K562 (cell line): Measurements from ENCODE around the gene PIP4K2A. TPM values are rescaled to one million over a fixed set of nuclear protein-coding genes. Genes with fewer than 3 reads are reported as not detected.

Experiments used
- ATAC-seq: fragments of 200-7000 bp; cut with Tn5 transposase; 3 replicates; pipeline ENCODE4 v1.9.1; 2020; ENCODE audit warnings: moderate library complexity
- BruUV-seq: library from RNA; stranded (reverse); fragments of 400-500 nt; replicated peaks from 2 replicates; lab custom pipeline; 2021; lab: Mats Ljungman, UMichigan
- CTCF ChIA-PET: fragments of 300-600 bp; formaldehyde crosslinking; extraction: SDS; loops from one replicate; lab custom pipeline; 2021; ENCODE audit warnings: low intra/inter-chr PET ratio; lab: Yijun Ruan, JAX
- POLR2A ChIA-PET: fragments of 300-600, 350-650 bp; sonication (Branson Sonifier 250); formaldehyde crosslinking; extraction: SDS; loops from one replicate; lab custom pipeline; 2021; ENCODE audit warnings: antibody characterized with exemption, inconsistent platforms; lab: Yijun Ruan, JAX
- DNase-seq, 4 experiments: peaks; one replicate each; pipeline versions ENCODE4 v3.0.0 to v3.0.0-alpha.2; 2011 to 2018; ENCODE audit warnings: low spot score in 3 of 4, mixed read lengths in 3 of 4; ENCODE audit errors: extremely low read depth in 1 of 4
- FAIRE-seq: peaks from 2 replicates; lab custom pipeline; 2011; peaks lifted over from hg19 to GRCh38; lab: Jason Lieb, UNC
- H2AFZ ChIP-seq: 2 replicates; pipeline ENCODE4 v1.6.0; 2011; ENCODE audit warnings: low read depth, low read length, control low read depth, inconsistent platforms
- H3K27ac ChIP-seq: fragments of 200-600 bp; 3 replicates; pipeline ENCODE4 v1.8.0; 2011; ENCODE audit warnings: low read depth, mild to moderate bottlenecking, control low read depth, inconsistent platforms, low read length, moderate library complexity, mixed read lengths; ENCODE audit errors: extremely low read depth
- H3K27me3 ChIP-seq, 2 experiments: fragments of 300-600 bp in 1 of 2; 2 replicates in 1 of 2; 3 replicates in 1 of 2; pipeline versions ENCODE4 v1.6.0 to v1.8.0; 2011; ENCODE audit warnings: inconsistent platforms in 2 of 2, low read length in 2 of 2, mild to moderate bottlenecking in 1 of 2, mixed read lengths in 1 of 2, moderate library complexity in 1 of 2; ENCODE audit not compliant: control insufficient read depth in 2 of 2, insufficient read depth in 2 of 2
- H3K36me3 ChIP-seq: fragments of 300-600 bp; 3 replicates; pipeline ENCODE4 v1.8.0; 2011; ENCODE audit warnings: mild to moderate bottlenecking, low read length, inconsistent platforms; ENCODE audit not compliant: control insufficient read depth, insufficient read depth
- H3K4me1 ChIP-seq, 2 experiments: fragments of 200-600 bp in 1 of 2; replicated peaks in 1 of 2; 2 replicates in 1 of 2; 3 replicates in 1 of 2; pipeline versions ENCODE4 v1.5.1 to v1.8.0; 2011; ENCODE audit warnings: inconsistent platforms in 2 of 2, low read length in 2 of 2, mild to moderate bottlenecking in 1 of 2, mixed read lengths in 1 of 2, moderate library complexity in 1 of 2; ENCODE audit not compliant: control insufficient read depth in 2 of 2, insufficient read depth in 2 of 2
- H3K4me2 ChIP-seq: 2 replicates; pipeline ENCODE4 v1.6.1; 2011; ENCODE audit warnings: low read length, control low read depth, inconsistent platforms, mixed read lengths; ENCODE audit not compliant: insufficient read depth
- H3K4me3 ChIP-seq: fragments of 200-600 bp; sonication (generic), shearing (Covaris generic); 2 replicates; pipeline ENCODE4 v1.5.1; 2016; ENCODE audit warnings: control low read depth, inconsistent platforms
- H3K79me2 ChIP-seq: fragments of 200-600 bp; 3 replicates; pipeline ENCODE4 v1.8.0; 2011; ENCODE audit warnings: low read length, inconsistent platforms; ENCODE audit not compliant: control insufficient read depth, insufficient read depth
- H3K9ac ChIP-seq, 2 experiments: 2 replicates each; pipeline versions ENCODE4 v1.6.0 to v1.6.1; 2011; ENCODE audit warnings: low read depth in 2 of 2, low read length in 2 of 2, control low read depth in 1 of 2, inconsistent platforms in 1 of 2, mild to moderate bottlenecking in 1 of 2, mixed read lengths in 1 of 2; ENCODE audit not compliant: insufficient read depth in 1 of 2
- H3K9me1 ChIP-seq: one replicate; pipeline ENCODE4 v1.6.0; 2011; ENCODE audit warnings: inconsistent platforms, mild to moderate bottlenecking, low read length, moderate library complexity; ENCODE audit not compliant: control insufficient read depth, insufficient read depth
- H3K9me3 ChIP-seq: replicated peaks from 2 replicates; pipeline ENCODE4 v1.5.1; 2011; ENCODE audit warnings: low read depth, low read length, inconsistent platforms; ENCODE audit not compliant: control insufficient read depth, insufficient read depth
- H4K20me1 ChIP-seq: replicated peaks from 2 replicates; pipeline ENCODE4 v1.6.1; 2011; ENCODE audit warnings: low read length, inconsistent platforms, mixed read lengths; ENCODE audit not compliant: control insufficient read depth, insufficient read depth
- CBX2 ChIP-seq: fragments of 200-600 bp; sonication (generic); IDR thresholded peaks from one replicate; pipeline ENCODE4 v1.6.1; 2012; ENCODE audit warnings: mild to moderate bottlenecking, low read length, inconsistent platforms; ENCODE audit not compliant: insufficient read depth, poor library complexity, severe bottlenecking
- ETV1 ChIP-seq: fragments of 450-650 bp; conservative IDR thresholded peaks from 2 replicates; pipeline ENCODE4 v1.6.1; 2016; ENCODE audit warnings: missing genetic modification characterization, control low read depth, low read depth, missing compliant biosample characterization
- MCM7 ChIP-seq, 2 experiments: fragments of 450-650 bp; IDR thresholded peaks; 2 replicates each; pipeline ENCODE4 v1.6.1; 2016 to 2018
- MYNN ChIP-seq, 2 experiments: sonication (generic); formaldehyde crosslinking in 1 of 2; IDR thresholded peaks; 2 replicates each; pipeline versions ENCODE4 v1.5.0 to v1.6.1; 2016 to 2020; ENCODE audit warnings: antibody characterized with exemption in 1 of 2, missing genetic modification reagents in 1 of 2
- PHF8 ChIP-seq: fragments of 200-600 bp; sonication (generic); IDR thresholded peaks from 2 replicates; pipeline ENCODE4 v1.6.1; 2012; ENCODE audit warnings: mixed run types, mild to moderate bottlenecking, inconsistent platforms, low read length, moderate library complexity, borderline replicate concordance
- ZNF197 ChIP-seq: fragments of 200-800 bp; sonication (Bioruptor generic); IDR thresholded peaks from 2 replicates; pipeline ENCODE4 v1.6.1; 2016; ENCODE audit warnings: low read depth, missing genetic modification characterization, missing compliant biosample characterization
- WGBS: fragments of 100-300 bp; shearing (Covaris generic); methylation state at CpG from one replicate; pipeline ENCODE4 v1.1.6; 2016; ENCODE audit warnings: low coverage, mixed read lengths; ENCODE audit not compliant: insufficient coverage; ENCODE audit errors: missing lambda C conversion rate; 5-methylcytosine and 5-hydroxymethylcytosine counted together
- in situ Hi-C: fragments of 300-500 bp; cut with MboI; formaldehyde crosslinking; loops from 4 replicates; pipeline ENCODE4 v1.15.0; 2018; ENCODE audit warnings: inconsistent platforms, mixed read lengths
- intact Hi-C: fragments of 100-400 bp; cut with micrococcal nuclease; formaldehyde crosslinking; loops from 2 replicates; pipeline ENCODE4 v1.14.2; 2022
- polyA plus RNA-seq, 8 experiments: library from polyadenylated mRNA; depleted of rRNA in 4 of 8; stranded (reverse) in 5 of 8; unstranded in 3 of 8; fragments of >200 nt; fragmentation: Nextera tagmentation in 2 of 8; fragmentation: Illumina TruSeq in 1 of 8; extraction: Ambion mirVana in 2 of 8; extraction: Trizol in 1 of 8; gene quantifications; 2 replicates each; pipeline versions ENCODE4 v1.2.1 to v1.2.3, GENCODE V29; 2011 to 2014; ENCODE audit warnings: inconsistent platforms in 1 of 8, missing spikeins in 1 of 8
- total RNA-seq, 7 experiments: library from RNA; depleted of rRNA in 6 of 7; stranded (reverse); fragments of >200 nt in 6 of 7; fragmentation: Illumina TruSeq in 2 of 7; extraction: Trizol in 2 of 7; gene quantifications; 2 replicates each; pipeline versions ENCODE4 v1.2.1 to v1.2.3, GENCODE V29; 2011 to 2021; ENCODE audit warnings: low replicate concordance in 1 of 7
- TF ChIP-seq, protein P1 (sequence below): fragments of 450-650 bp; formaldehyde crosslinking; IDR thresholded peaks from 2 replicates; pipeline ENCODE4 v1.4.0; 2020; ENCODE audit warnings: mild to moderate bottlenecking, moderate library complexity
- TF ChIP-seq, protein P2 (sequence below): sonication (generic); formaldehyde crosslinking; IDR thresholded peaks from 2 replicates; pipeline ENCODE4 v1.8.0; 2022; ENCODE audit warnings: mild to moderate bottlenecking, missing genetic modification reagents, borderline replicate concordance
- TF ChIP-seq, protein P3 (sequence below): fragments of 450-650 bp; formaldehyde crosslinking; conservative IDR thresholded peaks from 2 replicates; pipeline ENCODE4 v1.4.0; 2022; ENCODE audit warnings: mild to moderate bottlenecking, missing genetic modification characterization

Gene PIP4K2A
- total and polyA plus RNA-seq, 9 of the 15 experiments (the other 6 are each of a cell fraction or from before 2014, with no cell fraction given) = 35.6 to 117 (median 71.9) TPM

DNA sequence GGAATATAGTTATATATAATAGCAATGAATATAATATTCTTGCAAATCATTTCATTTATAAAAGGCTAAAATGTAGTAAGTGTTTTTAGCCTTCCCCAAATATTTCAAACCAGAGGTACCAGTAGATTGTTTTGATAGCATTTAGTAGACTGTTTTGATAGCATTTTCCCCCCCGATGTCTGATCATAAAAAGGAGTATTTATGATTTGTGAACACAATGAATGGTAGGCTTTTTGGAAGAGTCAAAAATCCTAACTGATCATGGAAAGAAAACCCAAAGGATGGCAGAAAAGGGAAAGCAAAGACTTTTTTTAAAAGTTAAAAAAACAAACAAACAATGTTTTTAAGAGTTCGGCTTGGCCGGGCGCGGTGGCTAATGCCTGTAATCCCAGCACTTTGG is 152.5 kb downstream of the PIP4K2A start:
- no peak overlapping the region for H3K27ac ChIP-seq
- no peaks in the 10 kb centered on the region for H4K20me1 ChIP-seq
- FAIRE-seq = no peak
- no peak for TF ChIP-seq ETV1 (tag)
- no peak for TF ChIP-seq MYNN (IDR thresholded peaks at IDR 0.05)
- TF ChIP-seq MYNN (CRISPR knock-in tag; IDR thresholded peaks at IDR 0.05) = no peak
- TF ChIP-seq, protein P1, sequence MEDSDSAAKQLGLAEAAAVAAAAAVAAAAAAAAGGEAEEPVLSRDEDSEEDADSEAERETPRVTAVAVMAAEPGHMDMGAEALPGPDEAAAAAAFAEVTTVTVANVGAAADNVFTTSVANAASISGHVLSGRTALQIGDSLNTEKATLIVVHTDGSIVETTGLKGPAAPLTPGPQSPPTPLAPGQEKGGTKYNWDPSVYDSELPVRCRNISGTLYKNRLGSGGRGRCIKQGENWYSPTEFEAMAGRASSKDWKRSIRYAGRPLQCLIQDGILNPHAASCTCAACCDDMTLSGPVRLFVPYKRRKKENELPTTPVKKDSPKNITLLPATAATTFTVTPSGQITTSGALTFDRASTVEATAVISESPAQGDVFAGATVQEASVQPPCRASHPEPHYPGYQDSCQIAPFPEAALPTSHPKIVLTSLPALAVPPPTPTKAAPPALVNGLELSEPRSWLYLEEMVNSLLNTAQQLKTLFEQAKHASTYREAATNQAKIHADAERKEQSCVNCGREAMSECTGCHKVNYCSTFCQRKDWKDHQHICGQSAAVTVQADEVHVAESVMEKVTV (CRISPR knock-in tag) = no peak
- TF ChIP-seq, all 486 proteins: peak for 0
- no peaks in the 10 kb centered on the region for H3K9me1 ChIP-seq
- in situ Hi-C loops = no loop called here
- intact Hi-C loops = no loop called here
- H3K27me3 ChIP-seq = no peaks in the 10 kb centered on the region
- CTCF ChIA-PET = no interaction called here
- 94% methylated on average over 5 of the region's 5 CpGs for WGBS
- no peak overlapping the region for H3K4me3 ChIP-seq
- no peak for ATAC-seq
- no peak for DNase-seq
- BruUV-seq = no TSS peak
- POLR2A ChIA-PET = interaction anchor here (1.3 kb wide), 1 partner anchor 11 kb away, joined by 3 read pairs; no protein-coding TSS in a partner anchor
- H3K36me3 ChIP-seq = peaks cover 64% of the 10 kb centered on the region
- no peak overlapping the region for H3K9ac ChIP-seq
- no peaks in the 10 kb centered on the region for H3K9me3 ChIP-seq
- no peak overlapping the region for H2AFZ ChIP-seq
- H3K4me2 ChIP-seq = no peak overlapping the region
- no peaks in the 10 kb centered on the region for H3K79me2 ChIP-seq
- H3K4me1 ChIP-seq = no peaks in the 10 kb centered on the region

DNA sequence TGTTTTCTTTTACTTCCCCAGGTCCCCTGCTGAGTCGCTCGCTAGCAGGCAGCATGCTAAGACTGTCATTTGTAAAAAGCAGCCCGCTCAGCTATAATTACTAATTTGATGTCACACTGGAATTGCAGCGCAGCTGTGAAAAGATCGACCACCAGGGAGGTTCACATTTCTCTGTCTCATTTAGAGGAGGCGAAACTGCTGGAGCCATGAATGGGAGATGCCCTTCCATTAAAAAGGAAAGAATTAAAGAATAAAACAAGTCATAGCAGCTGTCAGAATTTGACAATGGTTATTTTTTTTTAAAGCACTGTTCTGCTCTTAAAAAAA is 153.5 kb downstream of the PIP4K2A start:
- Histone ChIP-seq H3K9me1 (no peaks in the 10 kb centered on the region), H2AFZ (no peak overlapping the region), H3K4me1 (no peaks in the 10 kb centered on the region), H4K20me1 (no peaks in the 10 kb centered on the region), H3K9ac (no peak overlapping the region), H3K36me3 (peaks cover 60% of the 10 kb centered on the region), H3K4me2 (no peak overlapping the region), H3K4me3 (no peak overlapping the region), H3K9me3 (no peaks in the 10 kb centered on the region), H3K27ac (no peak overlapping the region), H3K79me2 (no peaks in the 10 kb centered on the region), H3K27me3 (no peaks in the 10 kb centered on the region)
- no TSS peak for BruUV-seq
- CTCF ChIA-PET = no interaction called here
- FAIRE-seq (no peak), ATAC-seq (no peak), DNase-seq (no peak)
- POLR2A ChIA-PET = interaction anchor here (1.3 kb wide), 1 partner anchor 10 kb away, joined by 3 read pairs; no protein-coding TSS in a partner anchor
- 93% methylated on average over 6 of the region's 6 CpGs for WGBS
- in situ Hi-C loops = no loop called here
- TF ChIP-seq, protein P2, sequence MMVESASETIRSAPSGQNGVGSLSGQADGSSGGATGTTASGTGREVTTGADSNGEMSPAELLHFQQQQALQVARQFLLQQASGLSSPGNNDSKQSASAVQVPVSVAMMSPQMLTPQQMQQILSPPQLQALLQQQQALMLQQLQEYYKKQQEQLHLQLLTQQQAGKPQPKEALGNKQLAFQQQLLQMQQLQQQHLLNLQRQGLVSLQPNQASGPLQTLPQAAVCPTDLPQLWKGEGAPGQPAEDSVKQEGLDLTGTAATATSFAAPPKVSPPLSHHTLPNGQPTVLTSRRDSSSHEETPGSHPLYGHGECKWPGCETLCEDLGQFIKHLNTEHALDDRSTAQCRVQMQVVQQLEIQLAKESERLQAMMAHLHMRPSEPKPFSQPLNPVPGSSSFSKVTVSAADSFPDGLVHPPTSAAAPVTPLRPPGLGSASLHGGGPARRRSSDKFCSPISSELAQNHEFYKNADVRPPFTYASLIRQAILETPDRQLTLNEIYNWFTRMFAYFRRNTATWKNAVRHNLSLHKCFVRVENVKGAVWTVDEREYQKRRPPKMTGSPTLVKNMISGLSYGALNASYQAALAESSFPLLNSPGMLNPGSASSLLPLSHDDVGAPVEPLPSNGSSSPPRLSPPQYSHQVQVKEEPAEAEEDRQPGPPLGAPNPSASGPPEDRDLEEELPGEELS (CRISPR knock-in tag) = no peak
- TF ChIP-seq PHF8 (no peak), CBX2 (no peak), ZNF197 (no peak), MCM7 (IDR thresholded peaks at IDR 0.05) (no peak)
- TF ChIP-seq, protein P3, sequence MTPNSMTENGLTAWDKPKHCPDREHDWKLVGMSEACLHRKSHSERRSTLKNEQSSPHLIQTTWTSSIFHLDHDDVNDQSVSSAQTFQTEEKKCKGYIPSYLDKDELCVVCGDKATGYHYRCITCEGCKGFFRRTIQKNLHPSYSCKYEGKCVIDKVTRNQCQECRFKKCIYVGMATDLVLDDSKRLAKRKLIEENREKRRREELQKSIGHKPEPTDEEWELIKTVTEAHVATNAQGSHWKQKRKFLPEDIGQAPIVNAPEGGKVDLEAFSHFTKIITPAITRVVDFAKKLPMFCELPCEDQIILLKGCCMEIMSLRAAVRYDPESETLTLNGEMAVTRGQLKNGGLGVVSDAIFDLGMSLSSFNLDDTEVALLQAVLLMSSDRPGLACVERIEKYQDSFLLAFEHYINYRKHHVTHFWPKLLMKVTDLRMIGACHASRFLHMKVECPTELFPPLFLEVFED (CRISPR knock-in tag) = no peak
- intact Hi-C loops = no loop called here
